Neuronal stem cell (in vitro differentiated cells): ENCODE results near the gene ATP8A2.

Source experiments
- DNase-seq: peaks from one replicate; pipeline ENCODE4 v3.0.0-alpha.2; 2013; ENCODE audit warnings: low spot score
- H2AFZ ChIP-seq: one replicate; pipeline ENCODE4 v1.6.1; 2013; ENCODE audit warnings: mild to moderate bottlenecking, low read length, inconsistent platforms
- H2AK5ac ChIP-seq: 2 replicates; pipeline ENCODE4 v1.6.1; 2013; ENCODE audit warnings: low read depth, mild to moderate bottlenecking, inconsistent platforms, low read length, moderate library complexity, mixed read lengths
- H2BK120ac ChIP-seq: 2 replicates; pipeline ENCODE4 v1.6.1; 2013; ENCODE audit warnings: low read depth, mild to moderate bottlenecking, inconsistent platforms, low read length, moderate library complexity, mixed read lengths
- H2BK12ac ChIP-seq: one replicate; pipeline ENCODE4 v1.6.1; 2013; ENCODE audit warnings: low read length, inconsistent platforms
- H2BK15ac ChIP-seq: 2 replicates; pipeline ENCODE4 v1.6.1; 2013; ENCODE audit warnings: mild to moderate bottlenecking, low read length, inconsistent platforms, mixed read lengths
- H2BK5ac ChIP-seq: one replicate; pipeline ENCODE4 v1.6.1; 2013; ENCODE audit warnings: inconsistent platforms, mild to moderate bottlenecking, low read length, moderate library complexity
- H3K14ac ChIP-seq: one replicate; pipeline ENCODE4 v1.6.1; 2013; ENCODE audit warnings: low read length, inconsistent platforms
- H3K18ac ChIP-seq: 2 replicates; pipeline ENCODE4 v1.6.1; 2013; ENCODE audit warnings: low read length, inconsistent platforms
- H3K23ac ChIP-seq: 2 replicates; pipeline ENCODE4 v1.6.1; 2013; ENCODE audit warnings: low read depth, mild to moderate bottlenecking, mixed read lengths, low read length, inconsistent platforms; ENCODE audit not compliant: poor library complexity
- H3K27ac ChIP-seq: replicated peaks from 3 replicates; pipeline ENCODE4 v1.5.1; 2013; ENCODE audit warnings: low read length, inconsistent platforms
- H3K27me3 ChIP-seq, 3 experiments: 2 replicates each; pipeline ENCODE4 v1.6.1; 2013; ENCODE audit warnings: low read length in 3 of 3, mild to moderate bottlenecking in 2 of 3, inconsistent platforms in 1 of 3, low read depth in 1 of 3, mixed read lengths in 1 of 3, moderate library complexity in 1 of 3; ENCODE audit not compliant: control insufficient read depth in 3 of 3, insufficient read depth in 3 of 3
- H3K36me3 ChIP-seq, 2 donors: replicated peaks in 1 of 2; 2 replicates each; pipeline ENCODE4 v1.6.1; 2013; ENCODE audit warnings: low read length in 2 of 2; ENCODE audit not compliant: control insufficient read depth in 2 of 2, insufficient read depth in 2 of 2
- H3K4ac ChIP-seq: 2 replicates; pipeline ENCODE4 v1.6.1; 2013; ENCODE audit warnings: inconsistent platforms, mild to moderate bottlenecking, low read length, moderate library complexity
- H3K4me1 ChIP-seq, 2 donors: 1 replicate in 1 of 2; 2 replicates in 1 of 2; pipeline ENCODE4 v1.6.1; 2013; ENCODE audit warnings: low read length in 2 of 2, low read depth in 1 of 2; ENCODE audit not compliant: control insufficient read depth in 2 of 2, insufficient read depth in 1 of 2
- H3K4me2 ChIP-seq: one replicate; pipeline ENCODE4 v1.6.1; 2013; ENCODE audit warnings: mild to moderate bottlenecking, low read length, inconsistent platforms; ENCODE audit not compliant: insufficient read depth, poor library complexity, severe bottlenecking
- H3K4me3 ChIP-seq, 2 donors: 2 replicates each; pipeline ENCODE4 v1.5.1; 2013; ENCODE audit warnings: low read length in 2 of 2, mild to moderate bottlenecking in 2 of 2, inconsistent platforms in 1 of 2, moderate library complexity in 1 of 2
- H3K79me1 ChIP-seq: one replicate; pipeline ENCODE4 v1.6.1; 2013; ENCODE audit warnings: low read depth, mild to moderate bottlenecking, inconsistent platforms, low read length, moderate library complexity
- H3K9ac ChIP-seq: one replicate; pipeline ENCODE4 v1.6.1; 2013; ENCODE audit warnings: mild to moderate bottlenecking, low read depth, low read length, inconsistent platforms; ENCODE audit not compliant: poor library complexity
- H3K9me3 ChIP-seq, 2 donors: replicated peaks in 1 of 2; 2 replicates each; pipeline versions ENCODE3 to v1.6.1; 2013; ENCODE audit warnings: low read length in 2 of 2, mild to moderate bottlenecking in 2 of 2, inconsistent platforms in 1 of 2, low read depth in 1 of 2, mixed read lengths in 1 of 2, moderate library complexity in 1 of 2; ENCODE audit not compliant: control insufficient read depth in 2 of 2, insufficient read depth in 1 of 2
- H4K8ac ChIP-seq: one replicate; pipeline ENCODE4 v1.6.1; 2013; ENCODE audit warnings: low read depth, mild to moderate bottlenecking, inconsistent platforms, low read length, moderate library complexity
- H4K91ac ChIP-seq: one replicate; pipeline ENCODE4 v1.6.1; 2013; ENCODE audit warnings: low read length, low read depth, mild to moderate bottlenecking, inconsistent platforms; ENCODE audit not compliant: poor library complexity
- WGBS, 2 donors: extraction: QIAGEN DNeasy Blood & Tissue Kit; methylation state at CpG; one replicate each; pipeline ENCODE4 v1.1.7; 2013; ENCODE audit warnings: missing lambda C conversion rate in 2 of 2, mixed read lengths in 1 of 2; ENCODE audit not compliant: insufficient read length in 2 of 2, insufficient replicate concordance in 1 of 2; ENCODE audit errors: extremely low coverage in 2 of 2; 5-methylcytosine and 5-hydroxymethylcytosine counted together

The ATP8A2 gene

GRCh38 chr13:25848812-25849745, 477.3 kb downstream of the ATP8A2 start:
- H2AFZ ChIP-seq, result no peak overlapping the region
- no peak overlapping the region for H3K4me2 ChIP-seq
- H4K8ac ChIP-seq, result no peak overlapping the region
- WGBS, 2 donors, result no CpG with 5 or more reads among the region's 8 CpGs
- H3K27ac ChIP-seq, result no peak overlapping the region
- no peaks in the 10 kb centered on the region for H3K36me3 ChIP-seq
- no peak overlapping the region for H3K23ac ChIP-seq
- no peak overlapping the region for H3K4me3 ChIP-seq
- no peak overlapping the region for H2AK5ac ChIP-seq
- H4K91ac ChIP-seq, result no peak overlapping the region
- no peak overlapping the region for H3K14ac ChIP-seq
- peaks cover 0 to 9% of the 10 kb centered on the region in 2 donors for H3K4me1 ChIP-seq
- no peak overlapping the region for H2BK15ac ChIP-seq
- no peak overlapping the region for H3K9ac ChIP-seq
- H3K18ac ChIP-seq, result no peak overlapping the region
- no peak for DNase-seq
- no peak overlapping the region for H2BK5ac ChIP-seq
- no peaks in the 10 kb centered on the region for H3K79me1 ChIP-seq
- H2BK120ac ChIP-seq, result no peak overlapping the region
- no peak overlapping the region for H3K4ac ChIP-seq
- no peak overlapping the region for H2BK12ac ChIP-seq
- H3K27me3 ChIP-seq, result no peaks in the 10 kb centered on the region
- H3K9me3 ChIP-seq, result no peaks in the 10 kb centered on the region

- no peak for DNase-seq
- H3K4me1 ChIP-seq, result peaks cover 0 to 3% of the 10 kb centered on the region in 2 donors
- H3K27ac ChIP-seq, result no peak overlapping the region
- no peak overlapping the region for H2AFZ ChIP-seq
- H4K8ac ChIP-seq, result no peak overlapping the region
- H3K4me2 ChIP-seq, result no peak overlapping the region
- H3K14ac ChIP-seq, result no peak overlapping the region
- H3K23ac ChIP-seq, result no peak overlapping the region
- no peak overlapping the region for H4K91ac ChIP-seq
- no peak overlapping the region for H3K18ac ChIP-seq
- no peaks in the 10 kb centered on the region for H3K27me3 ChIP-seq
- H3K36me3 ChIP-seq, result no peaks in the 10 kb centered on the region
- H2BK120ac ChIP-seq, result no peak overlapping the region
- no peak overlapping the region for H3K4me3 ChIP-seq
- no CpG with 5 or more reads among the region's 4 CpGs for WGBS, 2 donors
- H2BK15ac ChIP-seq, result no peak overlapping the region
- no peaks in the 10 kb centered on the region for H3K79me1 ChIP-seq
- no peak overlapping the region for H3K4ac ChIP-seq
- no peak overlapping the region for H2BK12ac ChIP-seq
- H2AK5ac ChIP-seq, result no peak overlapping the region
- no peak overlapping the region for H2BK5ac ChIP-seq
- H3K9ac ChIP-seq, result no peak overlapping the region
- H3K9me3 ChIP-seq, result no peaks in the 10 kb centered on the region
Measured at GRCh38 chr13:25857830-25858229, 486.1 kb downstream of the ATP8A2 start.

- no peak overlapping the region for H2AFZ ChIP-seq
- no CpG with 5 or more reads among the region's 3 CpGs for WGBS, 2 donors
Measured at GRCh38 chr13:25859528-25859927, 487.8 kb downstream of the ATP8A2 start.

GRCh38 chr13:25860265-25860664, 488.5 kb downstream of the ATP8A2 start:
- Histone ChIP-seq H2BK120ac (no peak overlapping the region), H3K4me1 (peaks cover 0 to 4% of the 10 kb centered on the region in 2 donors), H3K9me3 (no peaks in the 10 kb centered on the region), H2AFZ (no peak overlapping the region), H2AK5ac (no peak overlapping the region), H3K4ac (no peak overlapping the region), H4K91ac (no peak overlapping the region), H3K27me3 (peaks cover 0 to 4% (median 0%) of the 10 kb centered on the region in 3 experiments), H3K14ac (no peak overlapping the region), H3K9ac (no peak overlapping the region), H3K23ac (no peak overlapping the region), H2BK15ac (no peak overlapping the region), H3K27ac (no peak overlapping the region), H2BK12ac (no peak overlapping the region), H3K4me3 (no peak overlapping the region), H3K36me3 (no peaks in the 10 kb centered on the region), H3K79me1 (no peaks in the 10 kb centered on the region), H4K8ac (no peak overlapping the region), H3K4me2 (no peak overlapping the region), H2BK5ac (no peak overlapping the region), H3K18ac (no peak overlapping the region)
- DNase-seq, result no peak
- no CpG with 5 or more reads among the region's 1 CpG for WGBS, 2 donors

More at GRCh38 chr13:25859528-25859927, 487.8 kb downstream of the ATP8A2 start:
- Histone ChIP-seq H2BK5ac (no peak overlapping the region), H3K4me2 (no peak overlapping the region), H2BK12ac (no peak overlapping the region), H4K8ac (no peak overlapping the region), H3K79me1 (no peaks in the 10 kb centered on the region), H4K91ac (no peak overlapping the region), H3K18ac (no peak overlapping the region), H3K9ac (no peak overlapping the region), H3K9me3 (no peaks in the 10 kb centered on the region), H3K36me3 (no peaks in the 10 kb centered on the region), H3K27ac (no peak overlapping the region), H3K27me3 (no peaks in the 10 kb centered on the region), H3K4ac (no peak overlapping the region), H3K14ac (no peak overlapping the region), H3K4me1 (peaks cover 0 to 4% of the 10 kb centered on the region in 2 donors), H2BK120ac (no peak overlapping the region), H3K4me3 (no peak overlapping the region), H3K23ac (no peak overlapping the region), H2BK15ac (no peak overlapping the region), H2AK5ac (no peak overlapping the region)
- no peak for DNase-seq
